HG02884 (cell line): Measurements from ENCODE around the gene BEND5.

Experiments used
- ATAC-seq: cut with Tn5 transposase; IDR thresholded peaks from one replicate; pipeline ENCODE4 v1.9.1; 2021; ENCODE audit warnings: mild to moderate bottlenecking, moderate library complexity; ENCODE audit not compliant: unreplicated experiment

BEND5 gene

GRCh38 chr1:48726139-48726538 is 50.6 kb downstream of the BEND5 start:
- ATAC-seq, result no peak

- no peak for ATAC-seq
Observed at GRCh38 chr1:48725341-48726046, 51.2 kb downstream of the BEND5 start.

- no peak for ATAC-seq
Observed at GRCh38 chr1:48720929-48721328, 55.8 kb downstream of the BEND5 start.

- no peak for ATAC-seq
Observed at GRCh38 chr1:48718705-48719104, 58.0 kb downstream of the BEND5 start.

GRCh38 chr1:48718116-48718630 is 58.5 kb downstream of the BEND5 start:
- no peak for ATAC-seq

- ATAC-seq, result no peak
Observed at GRCh38 chr1:48717082-48717481, 59.6 kb downstream of the BEND5 start.

- no peak for ATAC-seq
Observed at GRCh38 chr1:48715921-48716320, 60.8 kb downstream of the BEND5 start.

GRCh38 chr1:48710915-48711314 is 65.8 kb downstream of the BEND5 start:
- ATAC-seq, result no peak

GRCh38 chr1:48710318-48710717 is 66.4 kb downstream of the BEND5 start:
- no peak for ATAC-seq

- ATAC-seq, result no peak
Observed at GRCh38 chr1:48704736-48705135, 72.0 kb downstream of the BEND5 start.

GRCh38 chr1:48701445-48701844 is 75.2 kb downstream of the BEND5 start:
- ATAC-seq, result no peak

- peak; percentile 78 for ATAC-seq
Observed at GRCh38 chr1:48697066-48697707, 79.5 kb downstream of the BEND5 start.

GRCh38 chr1:48695161-48695560 is 81.5 kb downstream of the BEND5 start:
- no peak for ATAC-seq

- no peak for ATAC-seq
Observed at GRCh38 chr1:48693674-48694320, 82.9 kb downstream of the BEND5 start.

- ATAC-seq, result no peak
Observed at GRCh38 chr1:48693180-48693579, 83.5 kb downstream of the BEND5 start.

GRCh38 chr1:48692235-48692634 is 84.5 kb downstream of the BEND5 start:
- no peak for ATAC-seq

- peak; percentile 59 for ATAC-seq
Observed at GRCh38 chr1:48691429-48692001, 85.2 kb downstream of the BEND5 start.

- ATAC-seq, result peak; percentile 68
Observed at GRCh38 chr1:48688102-48688760, 88.5 kb downstream of the BEND5 start.

GRCh38 chr1:48687282-48688045 is 89.2 kb downstream of the BEND5 start:
- ATAC-seq, result no peak

GRCh38 chr1:48686159-48686558 is 90.5 kb downstream of the BEND5 start:
- ATAC-seq, result no peak
